GM23338 (cell line): ENCODE data around the gene CTNS. TPM values are rescaled to one million over a fixed set of nuclear protein-coding genes. Genes with fewer than 3 reads are reported as not detected.

Experiments
- ATAC-seq: fragments of 200-7000 bp; cut with Tn5 transposase; 3 replicates; pipeline ENCODE4 v1.9.1; 2020
- DNase-seq: peaks from one replicate; pipeline ENCODE4 v3.0.0-alpha.2; 2015; ENCODE audit warnings: low spot score
- H2AFZ ChIP-seq: fragments of 200-600 bp; sonication (generic); 2 replicates; pipeline ENCODE4 v1.8.0; 2016; ENCODE audit warnings: antibody characterized with exemption, mild to moderate bottlenecking, moderate library complexity
- H3F3A ChIP-seq: fragments of 200-600 bp; sonication (generic); replicated peaks from 2 replicates; pipeline ENCODE4 v1.8.0; 2017; ENCODE audit warnings: antibody characterized with exemption, mixed run types, low read depth
- H3K27ac ChIP-seq: fragments of 200-600 bp; sonication (generic); 2 replicates; pipeline ENCODE4 v1.6.1; 2016; ENCODE audit warnings: low read depth
- H3K27me3 ChIP-seq: fragments of 200-600 bp; sonication (generic); 2 replicates; pipeline ENCODE4 v1.8.0; 2016; ENCODE audit warnings: mild to moderate bottlenecking, mixed run types, moderate library complexity; ENCODE audit not compliant: insufficient read depth
- H3K36me3 ChIP-seq: fragments of 200-600 bp; sonication (generic); 2 replicates; pipeline ENCODE4 v1.8.0; 2016; ENCODE audit warnings: mild to moderate bottlenecking; ENCODE audit not compliant: insufficient read depth
- H3K4me1 ChIP-seq: fragments of 200-600 bp; sonication (generic); 2 replicates; pipeline ENCODE4 v1.8.0; 2016; ENCODE audit warnings: mild to moderate bottlenecking, moderate library complexity; ENCODE audit not compliant: insufficient read depth
- H3K4me2 ChIP-seq: fragments of 200-600 bp; sonication (generic); 2 replicates; pipeline ENCODE4 v1.7.1; 2017; ENCODE audit warnings: mixed run types
- H3K4me3 ChIP-seq: fragments of 200-600 bp; sonication (generic); 2 replicates; pipeline ENCODE4 v1.6.1; 2016; ENCODE audit warnings: mixed run types
- H3K79me2 ChIP-seq: fragments of 200-600 bp; sonication (generic); replicated peaks from 2 replicates; pipeline ENCODE4 v1.8.0; 2017; ENCODE audit warnings: mild to moderate bottlenecking; ENCODE audit not compliant: insufficient read depth
- H3K9me2 ChIP-seq: fragments of 200-600 bp; sonication (generic); 2 replicates; pipeline ENCODE4 v1.8.0; 2017; ENCODE audit not compliant: insufficient read depth
- H4K20me1 ChIP-seq: fragments of 200-600 bp; sonication (generic); replicated peaks from 2 replicates; pipeline ENCODE4 v1.8.0; 2017; ENCODE audit warnings: mild to moderate bottlenecking; ENCODE audit not compliant: insufficient read depth
- H3K27ac Mint-ChIP-seq: 2 replicates; pipeline ENCODE4 v1.8.0; 2020; ENCODE audit warnings: inconsistent platforms, mild to moderate bottlenecking, moderate library complexity, mixed read lengths
- H3K27me3 Mint-ChIP-seq: 3 replicates; pipeline ENCODE4 v1.8.0; 2022; ENCODE audit warnings: low read depth, mild to moderate bottlenecking, moderate library complexity, mixed read lengths, inconsistent platforms; ENCODE audit not compliant: insufficient read depth, poor library complexity
- H3K36me3 Mint-ChIP-seq: 3 replicates; pipeline ENCODE4 v1.8.0; 2021; ENCODE audit warnings: low read depth, mild to moderate bottlenecking, inconsistent platforms, moderate library complexity, mixed read lengths
- H3K4me1 Mint-ChIP-seq: 3 replicates; pipeline ENCODE4 v1.8.0; 2020; ENCODE audit warnings: mild to moderate bottlenecking, inconsistent platforms, mixed read lengths
- H3K4me3 Mint-ChIP-seq: 3 replicates; pipeline ENCODE4 v1.8.0; 2021; ENCODE audit warnings: moderate library complexity, mild to moderate bottlenecking, inconsistent platforms, mixed read lengths
- H3K9me3 Mint-ChIP-seq: 3 replicates; pipeline ENCODE4 v1.8.0; 2020; ENCODE audit warnings: moderate library complexity, mild to moderate bottlenecking, inconsistent platforms, mixed read lengths
- CREB1 ChIP-seq: fragments of 250-450 bp; sonication (Bioruptor Pico); IDR thresholded peaks from 2 replicates; pipeline ENCODE4 v1.5.0; 2020; ENCODE audit warnings: low read depth, mild to moderate bottlenecking, moderate library complexity
- EZH2 ChIP-seq: fragments of 200-600 bp; sonication (generic); IDR thresholded peaks from one replicate; pipeline ENCODE4 v1.8.0; 2017; ENCODE audit warnings: antibody characterized with exemption, mild to moderate bottlenecking, low read depth; ENCODE audit not compliant: unreplicated experiment
- JUNB ChIP-seq: IDR thresholded peaks from one replicate; pipeline ENCODE4 v1.6.1; 2016; ENCODE audit warnings: antibody characterized with exemption; ENCODE audit not compliant: unreplicated experiment
- NANOG ChIP-seq: IDR thresholded peaks from 2 replicates; pipeline ENCODE4 v1.6.1; 2016; ENCODE audit warnings: antibody characterized with exemption, borderline replicate concordance
- POLR2AphosphoS5 ChIP-seq: IDR thresholded peaks from 2 replicates; pipeline ENCODE4 v1.6.1; 2016; ENCODE audit warnings: antibody characterized with exemption, low read depth
- STAT1 ChIP-seq: IDR thresholded peaks from one replicate; pipeline ENCODE4 v1.6.1; 2016; ENCODE audit warnings: antibody characterized with exemption; ENCODE audit not compliant: unreplicated experiment
- ZNF114 ChIP-seq: fragments of 250-450 bp; sonication (Bioruptor Pico); IDR thresholded peaks from 2 replicates; pipeline ENCODE4 v1.5.0; 2020; ENCODE audit warnings: mild to moderate bottlenecking, moderate library complexity
- ZNF331 ChIP-seq: fragments of 250-450 bp; sonication (Bioruptor Pico); IDR thresholded peaks from 2 replicates; pipeline ENCODE4 v1.5.0; 2020; ENCODE audit warnings: low read depth, mild to moderate bottlenecking, moderate library complexity
- polyA plus RNA-seq: library from polyadenylated mRNA; unstranded; fragments of >200 nt; fragmentation: Nextera tagmentation; extraction: Ambion mirVana; gene quantifications from 2 replicates; pipeline ENCODE4 v1.2.1, GENCODE V29; 2016
- total RNA-seq: library from RNA; depleted of rRNA; stranded (reverse); fragments of >200 nt; shearing (Covaris generic); gene quantifications from 2 replicates; pipeline ENCODE4 v1.2.3, GENCODE V29; 2014
- TF ChIP-seq, protein P1 (sequence below): IDR thresholded peaks from one replicate; pipeline ENCODE4 v1.6.1; 2018; ENCODE audit warnings: antibody characterized with exemption; ENCODE audit not compliant: unreplicated experiment
- TF ChIP-seq, protein P2 (sequence below), 2 experiments: fragments of 200-600 bp in 1 of 2; sonication (generic) in 1 of 2; conservative IDR thresholded peaks; 2 replicates each; pipeline versions ENCODE4 v1.5.1 to v1.6.1; 2016 to 2017; ENCODE audit warnings: antibody characterized with exemption in 2 of 2, low read depth in 2 of 2, mild to moderate bottlenecking in 2 of 2, moderate library complexity in 1 of 2
- TF ChIP-seq, protein P3 (sequence below): IDR thresholded peaks from 2 replicates; pipeline ENCODE4 v1.6.1; 2016; ENCODE audit warnings: antibody characterized with exemption

The CTNS gene
- total and polyA plus RNA-seq, 2 experiments from 2014 or later, result 5.9 to 21.8 TPM

DNA sequence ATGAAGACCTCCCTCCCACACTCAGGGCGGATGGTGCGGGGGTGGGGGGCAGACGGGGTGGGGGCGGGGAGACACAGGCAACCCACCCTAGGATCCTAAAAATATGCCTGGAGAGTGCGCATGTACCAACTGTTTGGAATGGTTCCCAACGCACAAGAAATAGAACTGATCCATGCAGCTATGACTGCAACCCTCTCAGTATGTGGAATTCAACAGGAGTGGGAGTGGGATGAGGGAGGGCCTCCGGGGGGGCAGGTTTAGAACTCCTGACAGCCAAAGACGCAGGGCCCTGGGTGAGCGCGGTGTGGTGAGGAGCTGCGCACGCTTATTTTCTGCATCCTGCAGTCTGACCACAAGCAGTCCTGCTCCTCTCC is 60.5 kb downstream of the CTNS start:
- H3K9me3 Mint-ChIP-seq, result peaks cover 9% of the 10 kb centered on the region; the same call in 2 of the 3 replicates
- no peak for TF ChIP-seq JUNB
- TF ChIP-seq, protein P1, sequence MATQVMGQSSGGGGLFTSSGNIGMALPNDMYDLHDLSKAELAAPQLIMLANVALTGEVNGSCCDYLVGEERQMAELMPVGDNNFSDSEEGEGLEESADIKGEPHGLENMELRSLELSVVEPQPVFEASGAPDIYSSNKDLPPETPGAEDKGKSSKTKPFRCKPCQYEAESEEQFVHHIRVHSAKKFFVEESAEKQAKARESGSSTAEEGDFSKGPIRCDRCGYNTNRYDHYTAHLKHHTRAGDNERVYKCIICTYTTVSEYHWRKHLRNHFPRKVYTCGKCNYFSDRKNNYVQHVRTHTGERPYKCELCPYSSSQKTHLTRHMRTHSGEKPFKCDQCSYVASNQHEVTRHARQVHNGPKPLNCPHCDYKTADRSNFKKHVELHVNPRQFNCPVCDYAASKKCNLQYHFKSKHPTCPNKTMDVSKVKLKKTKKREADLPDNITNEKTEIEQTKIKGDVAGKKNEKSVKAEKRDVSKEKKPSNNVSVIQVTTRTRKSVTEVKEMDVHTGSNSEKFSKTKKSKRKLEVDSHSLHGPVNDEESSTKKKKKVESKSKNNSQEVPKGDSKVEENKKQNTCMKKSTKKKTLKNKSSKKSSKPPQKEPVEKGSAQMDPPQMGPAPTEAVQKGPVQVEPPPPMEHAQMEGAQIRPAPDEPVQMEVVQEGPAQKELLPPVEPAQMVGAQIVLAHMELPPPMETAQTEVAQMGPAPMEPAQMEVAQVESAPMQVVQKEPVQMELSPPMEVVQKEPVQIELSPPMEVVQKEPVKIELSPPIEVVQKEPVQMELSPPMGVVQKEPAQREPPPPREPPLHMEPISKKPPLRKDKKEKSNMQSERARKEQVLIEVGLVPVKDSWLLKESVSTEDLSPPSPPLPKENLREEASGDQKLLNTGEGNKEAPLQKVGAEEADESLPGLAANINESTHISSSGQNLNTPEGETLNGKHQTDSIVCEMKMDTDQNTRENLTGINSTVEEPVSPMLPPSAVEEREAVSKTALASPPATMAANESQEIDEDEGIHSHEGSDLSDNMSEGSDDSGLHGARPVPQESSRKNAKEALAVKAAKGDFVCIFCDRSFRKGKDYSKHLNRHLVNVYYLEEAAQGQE, result no peak
- no peak for TF ChIP-seq CREB1
- ATAC-seq (no peak), DNase-seq (no peak)
- 0 out of 2 replicates have a peak, but pooled peaks cover 7% of the 10 kb centered on the region for H3F3A ChIP-seq
- no peak overlapping the region for H3K4me3 ChIP-seq
- H3K79me2 ChIP-seq, result no peaks in the 10 kb centered on the region
- no peak overlapping the region for H3K27ac ChIP-seq
- peaks cover 5% of the 10 kb centered on the region; the same call in 2 of the 3 replicates for H3K36me3 Mint-ChIP-seq
- H3K27me3 ChIP-seq, result peaks cover 25% of the 10 kb centered on the region
- no peak overlapping the region for H3K4me3 Mint-ChIP-seq
- H3K4me2 ChIP-seq, result no peak overlapping the region
- no peaks in the 10 kb centered on the region for H3K36me3 ChIP-seq
- no peak overlapping the region for H2AFZ ChIP-seq
- peaks cover 7% of the 10 kb centered on the region; the same call in 2 of the 3 replicates for H3K4me1 Mint-ChIP-seq
- H3K4me1 ChIP-seq, result peaks cover 16% of the 10 kb centered on the region; the same call in 1 of the 2 replicates
- H3K9me2 ChIP-seq, result no peaks in the 10 kb centered on the region
- no peaks in the 10 kb centered on the region for H4K20me1 ChIP-seq
- H3K27ac Mint-ChIP-seq, result no peak overlapping the region
- H3K27me3 Mint-ChIP-seq, result peaks cover 27% of the 10 kb centered on the region

DNA sequence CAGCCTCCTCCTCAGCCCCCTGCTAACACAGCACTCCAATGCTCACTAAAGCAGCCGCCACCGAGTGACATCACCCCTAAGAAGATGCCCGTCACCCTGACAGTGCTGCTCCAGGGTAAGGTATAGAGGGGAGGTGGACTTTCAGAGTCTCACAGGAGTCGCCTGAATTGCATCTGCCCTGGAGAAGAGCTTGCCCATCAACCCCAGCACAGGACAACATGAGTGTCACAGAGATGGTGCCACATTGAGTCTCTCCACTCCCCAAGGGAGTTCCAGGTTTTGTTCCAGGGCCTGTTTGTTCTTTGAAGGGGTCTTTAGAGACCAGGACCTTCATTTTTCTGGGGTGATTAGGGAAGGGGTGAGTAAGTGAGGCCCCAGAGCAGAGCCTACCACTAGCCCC is 61.6 kb downstream of the CTNS start:
- H3K4me3 Mint-ChIP-seq, result no peak overlapping the region
- H3K27ac Mint-ChIP-seq, result no peak overlapping the region
- H3K4me1 Mint-ChIP-seq, result peaks cover 7% of the 10 kb centered on the region; the same call in 2 of the 3 replicates
- peaks cover 14% of the 10 kb centered on the region for H3K36me3 Mint-ChIP-seq
- ATAC-seq (no peak), DNase-seq (no peak)
- Histone ChIP-seq H3F3A (0 out of 2 replicates have a peak, but pooled peaks cover 7% of the 10 kb centered on the region), H3K4me2 (no peak overlapping the region), H3K79me2 (no peaks in the 10 kb centered on the region), H3K4me1 (peaks cover 16% of the 10 kb centered on the region; the same call in 1 of the 2 replicates), H3K27me3 (peaks cover 25% of the 10 kb centered on the region), H3K9me2 (no peaks in the 10 kb centered on the region), H3K27ac (no peak overlapping the region), H2AFZ (no peak overlapping the region), H4K20me1 (no peaks in the 10 kb centered on the region), H3K36me3 (no peaks in the 10 kb centered on the region), H3K4me3 (no peak overlapping the region)
- H3K27me3 Mint-ChIP-seq, result peaks cover 31% of the 10 kb centered on the region
- peaks cover 13% of the 10 kb centered on the region; the same call in 2 of the 3 replicates for H3K9me3 Mint-ChIP-seq
- TF ChIP-seq POLR2AphosphoS5 (no peak), STAT1 (no peak), ZNF331 (CRISPR knock-in tag) (no peak), ZNF114 (no peak), CREB1 (no peak), EZH2 (no peak), NANOG (no peak)
- TF ChIP-seq, protein P2, sequence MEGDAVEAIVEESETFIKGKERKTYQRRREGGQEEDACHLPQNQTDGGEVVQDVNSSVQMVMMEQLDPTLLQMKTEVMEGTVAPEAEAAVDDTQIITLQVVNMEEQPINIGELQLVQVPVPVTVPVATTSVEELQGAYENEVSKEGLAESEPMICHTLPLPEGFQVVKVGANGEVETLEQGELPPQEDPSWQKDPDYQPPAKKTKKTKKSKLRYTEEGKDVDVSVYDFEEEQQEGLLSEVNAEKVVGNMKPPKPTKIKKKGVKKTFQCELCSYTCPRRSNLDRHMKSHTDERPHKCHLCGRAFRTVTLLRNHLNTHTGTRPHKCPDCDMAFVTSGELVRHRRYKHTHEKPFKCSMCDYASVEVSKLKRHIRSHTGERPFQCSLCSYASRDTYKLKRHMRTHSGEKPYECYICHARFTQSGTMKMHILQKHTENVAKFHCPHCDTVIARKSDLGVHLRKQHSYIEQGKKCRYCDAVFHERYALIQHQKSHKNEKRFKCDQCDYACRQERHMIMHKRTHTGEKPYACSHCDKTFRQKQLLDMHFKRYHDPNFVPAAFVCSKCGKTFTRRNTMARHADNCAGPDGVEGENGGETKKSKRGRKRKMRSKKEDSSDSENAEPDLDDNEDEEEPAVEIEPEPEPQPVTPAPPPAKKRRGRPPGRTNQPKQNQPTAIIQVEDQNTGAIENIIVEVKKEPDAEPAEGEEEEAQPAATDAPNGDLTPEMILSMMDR (conservative IDR thresholded peaks at IDR 0.05; ENCODE audit: low read depth in 2 of 2), result no peak
- TF ChIP-seq, protein P3, sequence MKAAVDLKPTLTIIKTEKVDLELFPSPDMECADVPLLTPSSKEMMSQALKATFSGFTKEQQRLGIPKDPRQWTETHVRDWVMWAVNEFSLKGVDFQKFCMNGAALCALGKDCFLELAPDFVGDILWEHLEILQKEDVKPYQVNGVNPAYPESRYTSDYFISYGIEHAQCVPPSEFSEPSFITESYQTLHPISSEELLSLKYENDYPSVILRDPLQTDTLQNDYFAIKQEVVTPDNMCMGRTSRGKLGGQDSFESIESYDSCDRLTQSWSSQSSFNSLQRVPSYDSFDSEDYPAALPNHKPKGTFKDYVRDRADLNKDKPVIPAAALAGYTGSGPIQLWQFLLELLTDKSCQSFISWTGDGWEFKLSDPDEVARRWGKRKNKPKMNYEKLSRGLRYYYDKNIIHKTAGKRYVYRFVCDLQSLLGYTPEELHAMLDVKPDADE, result no peak
- TF ChIP-seq, protein P1, result no peak
